ENCODE measurements around the gene RXRA. TPM values are rescaled to one million over a fixed set of nuclear protein-coding genes. Genes with fewer than 3 reads are reported as not detected.

The RXRA gene
- total and polyA plus RNA-seq, 2 of the 4 experiments (the other 2 are of a cell fraction) = 7.5 to 17.9 TPM

DNA sequence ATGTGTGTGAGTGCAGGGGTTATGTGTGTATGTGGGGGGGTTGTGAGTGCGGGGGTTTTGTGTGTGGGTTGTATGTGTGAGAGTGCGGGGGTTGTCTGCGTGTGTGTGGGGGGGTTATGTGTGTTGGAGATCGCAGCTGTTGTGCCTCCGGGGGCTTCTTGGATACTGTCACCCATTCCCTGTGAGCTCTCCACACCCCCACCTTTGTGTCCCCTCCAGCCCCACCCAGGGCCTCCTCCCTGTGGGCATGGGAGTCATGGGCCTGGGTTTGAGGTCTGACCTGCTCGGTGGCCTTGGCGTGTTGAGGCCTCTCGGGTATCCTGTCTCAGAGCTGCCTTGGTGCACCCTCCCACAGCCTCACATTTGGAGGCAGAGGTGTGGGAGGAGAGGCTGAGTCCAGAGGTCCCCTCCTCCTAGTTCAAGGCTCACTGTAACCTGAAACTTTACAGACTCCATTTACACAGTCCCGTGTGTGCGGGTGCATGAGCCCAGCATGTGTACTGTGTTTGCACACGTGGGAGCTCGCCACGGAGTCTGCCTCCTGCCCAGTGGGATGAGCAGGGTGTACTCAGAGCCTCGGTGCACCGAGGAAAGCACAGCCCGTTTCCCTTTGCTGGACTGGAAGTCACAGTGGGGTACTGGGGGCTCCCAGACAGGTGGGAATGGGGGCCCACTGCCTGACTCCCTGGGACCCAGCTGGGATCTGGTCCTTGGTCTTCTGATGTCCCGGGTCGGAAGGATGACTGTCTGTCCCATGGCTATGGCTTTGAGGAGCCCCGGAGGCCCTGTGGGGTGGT, 43.4 kb downstream of the RXRA start:
- no peak for ATAC-seq (ENCODE audit: low read depth)
- POLR2A ChIA-PET (ENCODE audit: unreplicated experiment) = no interaction called here

More for the DNA sequence above, 43.4 kb downstream of the RXRA start:
- no peak overlapping the region for H2AK9ac ChIP-seq (replicated peaks; ENCODE audit: low read depth, low read length, poor library complexity)
- no peak overlapping the region for H3K14ac ChIP-seq (replicated peaks; ENCODE audit: low read depth, low read length)
- H2BK15ac ChIP-seq (ENCODE audit: low read depth, low read length) = no peak overlapping the region
- H3K9me3 ChIP-seq (ENCODE audit: control insufficient read depth, insufficient read depth, low read length) = no peaks in the 10 kb centered on the region
- no peak overlapping the region for H4K8ac ChIP-seq (ENCODE audit: low read depth in 2 of 2, low read length in 2 of 2)
- in situ Hi-C loops (cut with MboI; ENCODE audit: low sequenced_read_pairs) (no loop called here), intact Hi-C loops (cut with micrococcal nuclease) (no loop called here), dilution Hi-C loops (cut with HindIII; ENCODE audit: low sequenced_read_pairs, unreplicated experiment) (no loop called here)
- H3K36me3 ChIP-seq (ENCODE audit: control insufficient read depth, insufficient read depth, low read length) = no peaks in the 10 kb centered on the region
- TF ChIP-seq POLR2A (IDR thresholded peaks at IDR 0.05; ENCODE audit: low read depth, low read length) (no peak), RFX5 (IDR thresholded peaks at IDR 0.05; ENCODE audit: low read depth, low read length) (no peak), MXI1 (IDR thresholded peaks at IDR 0.05; ENCODE audit: borderline replicate concordance, low read depth, low read length) (no peak), FOS (IDR thresholded peaks at IDR 0.05; ENCODE audit: low read depth, low read length) (no peak)
- TF ChIP-seq, protein P1, sequence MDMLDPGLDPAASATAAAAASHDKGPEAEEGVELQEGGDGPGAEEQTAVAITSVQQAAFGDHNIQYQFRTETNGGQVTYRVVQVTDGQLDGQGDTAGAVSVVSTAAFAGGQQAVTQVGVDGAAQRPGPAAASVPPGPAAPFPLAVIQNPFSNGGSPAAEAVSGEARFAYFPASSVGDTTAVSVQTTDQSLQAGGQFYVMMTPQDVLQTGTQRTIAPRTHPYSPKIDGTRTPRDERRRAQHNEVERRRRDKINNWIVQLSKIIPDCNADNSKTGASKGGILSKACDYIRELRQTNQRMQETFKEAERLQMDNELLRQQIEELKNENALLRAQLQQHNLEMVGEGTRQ (IDR thresholded peaks at IDR 0.05; ENCODE audit: low read depth, low read length) = no peak
- CTCF ChIA-PET = no interaction called here
- no peak overlapping the region for H3K4me2 ChIP-seq (ENCODE audit: low read depth, low read length)
- no peak overlapping the region for H2AK5ac ChIP-seq (ENCODE audit: low read depth, low read length)
- H2AFZ ChIP-seq (replicated peaks; ENCODE audit: low read length, poor library complexity) = no peak overlapping the region
- no TSS peak for BruUV-seq (replicated peaks)
- peaks cover 100% of the 10 kb centered on the region for H4K20me1 ChIP-seq (ENCODE audit: insufficient read depth, low read length)
- H4K91ac ChIP-seq (ENCODE audit: insufficient read depth, low read depth, low read length) = no peak overlapping the region
- 91 to 100% methylated on average over 1 to 11 of the region's 19 CpGs for WGBS, 2 experiments (ENCODE audit: extremely low coverage in 2 of 2, insufficient read length in 1 of 2)
- no peak for DNase-seq
- H3K9me1 ChIP-seq (ENCODE audit: insufficient read depth, low read length) = peaks cover 21% of the 10 kb centered on the region
- H3K27me3 ChIP-seq (ENCODE audit: control insufficient read depth, insufficient read depth, low read length) = no peaks in the 10 kb centered on the region
- H3K4me1 ChIP-seq (ENCODE audit: control insufficient read depth, insufficient read depth, low read length) = peaks cover 20% of the 10 kb centered on the region
- H3K27ac ChIP-seq (ENCODE audit: insufficient read depth, low read length) = no peak overlapping the region
- no peak overlapping the region for H3K18ac ChIP-seq (ENCODE audit: low read depth, low read length)
- H3K4ac ChIP-seq (ENCODE audit: low read depth, low read length) = no peak overlapping the region
- H3K4me3 ChIP-seq (ENCODE audit: insufficient read depth, low read depth, low read length) = no peak overlapping the region
- H3K23ac ChIP-seq (ENCODE audit: low read depth, low read length) = no peak overlapping the region
- no peak overlapping the region for H2BK5ac ChIP-seq (ENCODE audit: low read depth, low read length, poor library complexity, severe bottlenecking)
- no peak overlapping the region for H2BK20ac ChIP-seq (ENCODE audit: low read depth, low read length)
- H3K56ac ChIP-seq (ENCODE audit: extremely low read depth, insufficient read depth, low read length) = no peak overlapping the region
- peaks cover 18 to 96% of the 10 kb centered on the region in 2 experiments for H3K79me1 ChIP-seq (ENCODE audit: low read depth in 1 of 2, low read length in 2 of 2)
- no peak overlapping the region for H2BK120ac ChIP-seq (ENCODE audit: low read depth, low read length)
- H3K9ac ChIP-seq (ENCODE audit: low read depth, low read length) = no peak overlapping the region
- H4K5ac ChIP-seq (ENCODE audit: low read depth, low read length) = no peak overlapping the region
